ENCODE measurements around the gene B4GALT3. TPM values are rescaled to one million over a fixed set of nuclear protein-coding genes. Genes with fewer than 3 reads are reported as not detected.

B4GALT3 gene
- total and polyA plus RNA-seq, 9 of the 15 experiments (the other 6 are each of a cell fraction or from before 2014, with no cell fraction given) = 31.2 to 103 (median 46.1) TPM

DNA sequence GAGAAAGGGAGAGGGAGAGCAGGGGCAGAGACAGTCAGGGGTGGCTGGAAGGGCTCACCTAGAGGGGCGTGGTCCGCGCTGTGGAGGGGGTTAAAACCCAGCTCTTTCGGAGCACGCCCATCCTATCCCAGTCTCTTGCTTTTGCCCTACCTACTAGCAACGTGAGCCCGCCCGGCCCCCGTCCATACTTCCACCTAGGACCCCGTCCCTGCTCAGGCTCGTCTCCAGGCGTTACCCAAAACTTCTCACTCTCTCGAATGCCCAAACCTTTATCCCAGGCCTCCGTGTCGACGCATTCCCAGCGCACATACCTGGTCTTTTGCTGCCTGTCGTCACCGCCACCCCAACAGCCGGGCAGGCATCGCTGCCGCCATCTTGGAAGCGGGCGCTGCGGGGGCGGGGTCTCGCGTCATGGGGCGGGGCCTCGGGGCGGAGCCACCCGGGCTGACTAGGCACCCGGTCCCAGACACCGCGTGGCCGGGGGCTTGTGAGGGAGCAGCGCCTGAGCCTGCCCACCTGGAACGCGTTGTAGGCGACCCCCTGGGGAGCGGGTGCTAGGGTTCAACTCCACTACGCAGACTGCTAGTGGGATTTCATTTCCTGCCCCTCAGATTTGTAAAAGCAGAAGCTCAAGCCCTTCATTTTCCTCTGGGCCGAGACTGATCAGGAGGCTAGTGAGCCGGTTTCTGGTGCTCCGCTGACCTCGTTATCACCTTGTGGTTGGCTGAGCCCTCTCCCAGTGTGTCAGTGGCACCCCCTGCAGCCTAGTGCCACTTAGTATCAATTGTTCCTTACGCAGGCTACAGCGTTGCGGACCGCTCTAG, at the start of gene B4GALT3 (continued):
- TF ChIP-seq RAD21 (CRISPR knock-in tag; conservative IDR thresholded peaks at IDR 0.05 in 1 of 2, IDR thresholded peaks at IDR 0.05 in 1 of 2) (peak; percentile 87 to 88), NBN (IDR thresholded peaks at IDR 0.05; ENCODE audit: low read depth) (peak; percentile 53; the same call in 1 of the 2 replicates), SMAD2 (IDR thresholded peaks at IDR 0.05; ENCODE audit: low read depth, low read length) (no peak), ZNF175 (CRISPR knock-in tag; IDR thresholded peaks at IDR 0.05; ENCODE audit: low read depth) (peak; percentile 47; the same call in 1 of the 2 replicates), ZNF695 (CRISPR knock-in tag; IDR thresholded peaks at IDR 0.05) (no peak), CHD2 (IDR thresholded peaks at IDR 0.05; ENCODE audit: low read depth, low read length) (no peak), SMARCB1 (IDR thresholded peaks at IDR 0.05; ENCODE audit: insufficient read length, low read depth) (no peak), PCBP1 (IDR thresholded peaks at IDR 0.05; ENCODE audit: low read depth, low read length, poor library complexity, severe bottlenecking) (no peak), HEY1 (CRISPR knock-in tag; IDR thresholded peaks at IDR 0.05; ENCODE audit: borderline replicate concordance) (no peak), ZNF76 (CRISPR knock-in tag; IDR thresholded peaks at IDR 0.05; ENCODE audit: borderline replicate concordance) (0 out of 2 replicates have a peak, but pooled peaks have one; percentile 52), HSF4 (CRISPR knock-in tag; IDR thresholded peaks at IDR 0.05; ENCODE audit: borderline replicate concordance) (no peak), ESRRB (CRISPR knock-in tag; IDR thresholded peaks at IDR 0.05; ENCODE audit: borderline replicate concordance) (no peak), ZNF668 (CRISPR knock-in tag; IDR thresholded peaks at IDR 0.05) (no peak), NCOA6 (IDR thresholded peaks at IDR 0.05) (no peak), ATF2 (CRISPR knock-in tag; IDR thresholded peaks at IDR 0.05) (no peak)
- TF ChIP-seq, protein P1, sequence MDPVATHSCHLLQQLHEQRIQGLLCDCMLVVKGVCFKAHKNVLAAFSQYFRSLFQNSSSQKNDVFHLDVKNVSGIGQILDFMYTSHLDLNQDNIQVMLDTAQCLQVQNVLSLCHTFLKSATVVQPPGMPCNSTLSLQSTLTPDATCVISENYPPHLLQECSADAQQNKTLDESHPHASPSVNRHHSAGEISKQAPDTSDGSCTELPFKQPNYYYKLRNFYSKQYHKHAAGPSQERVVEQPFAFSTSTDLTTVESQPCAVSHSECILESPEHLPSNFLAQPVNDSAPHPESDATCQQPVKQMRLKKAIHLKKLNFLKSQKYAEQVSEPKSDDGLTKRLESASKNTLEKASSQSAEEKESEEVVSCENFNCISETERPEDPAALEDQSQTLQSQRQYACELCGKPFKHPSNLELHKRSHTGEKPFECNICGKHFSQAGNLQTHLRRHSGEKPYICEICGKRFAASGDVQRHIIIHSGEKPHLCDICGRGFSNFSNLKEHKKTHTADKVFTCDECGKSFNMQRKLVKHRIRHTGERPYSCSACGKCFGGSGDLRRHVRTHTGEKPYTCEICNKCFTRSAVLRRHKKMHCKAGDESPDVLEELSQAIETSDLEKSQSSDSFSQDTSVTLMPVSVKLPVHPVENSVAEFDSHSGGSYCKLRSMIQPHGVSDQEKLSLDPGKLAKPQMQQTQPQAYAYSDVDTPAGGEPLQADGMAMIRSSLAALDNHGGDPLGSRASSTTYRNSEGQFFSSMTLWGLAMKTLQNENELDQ (CRISPR knock-in tag; IDR thresholded peaks at IDR 0.05; ENCODE audit: borderline replicate concordance) = no peak
- TF ChIP-seq, protein P2, sequence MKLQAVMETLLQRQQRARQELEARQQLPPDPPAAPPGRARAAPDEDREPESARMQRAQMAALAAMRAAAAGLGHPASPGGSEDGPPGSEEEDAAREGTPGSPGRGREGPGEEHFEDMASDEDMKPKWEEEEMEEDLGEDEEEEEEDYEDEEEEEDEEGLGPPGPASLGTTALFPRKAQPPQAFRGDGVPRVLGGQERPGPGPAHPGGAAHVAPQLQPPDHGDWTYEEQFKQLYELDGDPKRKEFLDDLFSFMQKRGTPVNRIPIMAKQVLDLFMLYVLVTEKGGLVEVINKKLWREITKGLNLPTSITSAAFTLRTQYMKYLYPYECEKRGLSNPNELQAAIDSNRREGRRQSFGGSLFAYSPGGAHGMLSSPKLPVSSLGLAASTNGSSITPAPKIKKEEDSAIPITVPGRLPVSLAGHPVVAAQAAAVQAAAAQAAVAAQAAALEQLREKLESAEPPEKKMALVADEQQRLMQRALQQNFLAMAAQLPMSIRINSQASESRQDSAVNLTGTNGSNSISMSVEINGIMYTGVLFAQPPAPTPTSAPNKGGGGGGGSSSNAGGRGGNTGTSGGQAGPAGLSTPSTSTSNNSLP (IDR thresholded peaks at IDR 0.05; ENCODE audit: borderline replicate concordance, low read depth, low read length) = peak; percentile 42; the same call in 1 of the 2 replicates
- TF ChIP-seq, protein P3, sequence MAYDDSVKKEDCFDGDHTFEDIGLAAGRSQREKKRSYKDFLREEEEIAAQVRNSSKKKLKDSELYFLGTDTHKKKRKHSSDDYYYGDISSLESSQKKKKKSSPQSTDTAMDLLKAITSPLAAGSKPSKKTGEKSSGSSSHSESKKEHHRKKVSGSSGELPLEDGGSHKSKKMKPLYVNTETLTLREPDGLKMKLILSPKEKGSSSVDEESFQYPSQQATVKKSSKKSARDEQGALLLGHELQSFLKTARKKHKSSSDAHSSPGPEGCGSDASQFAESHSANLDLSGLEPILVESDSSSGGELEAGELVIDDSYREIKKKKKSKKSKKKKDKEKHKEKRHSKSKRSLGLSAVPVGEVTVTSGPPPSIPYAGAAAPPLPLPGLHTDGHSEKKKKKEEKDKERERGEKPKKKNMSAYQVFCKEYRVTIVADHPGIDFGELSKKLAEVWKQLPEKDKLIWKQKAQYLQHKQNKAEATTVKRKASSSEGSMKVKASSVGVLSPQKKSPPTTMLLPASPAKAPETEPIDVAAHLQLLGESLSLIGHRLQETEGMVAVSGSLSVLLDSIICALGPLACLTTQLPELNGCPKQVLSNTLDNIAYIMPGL (CRISPR knock-in tag; IDR thresholded peaks at IDR 0.05) = no peak

All from K562 (cell line).